Measurements from ENCODE around the gene CIZ1. TPM values are rescaled to one million over a fixed set of nuclear protein-coding genes. Genes with fewer than 3 reads are reported as not detected.
A peak's percentile ranks its signal among the peaks of the same experiment; 100 is the strongest.
"Not testable (repeated sequence)": the region's sequence is repeated elsewhere in the genome, so short reads cannot be mapped to it uniquely, and the experiment has no call there.

The CIZ1 gene
- total RNA-seq, 1 experiment from 2014 or later, result 104 TPM

GRCh38 chr9:128136816-128137793 is 54.3 kb downstream of the CIZ1 start:
- Histone ChIP-seq H2AFZ (ENCODE audit: low read length) (no peak overlapping the region), H2BK15ac (ENCODE audit: low read depth, low read length) (no peak overlapping the region), H3K56ac (ENCODE audit: insufficient read length, low read depth, low read length) (no peak overlapping the region), H3K14ac (ENCODE audit: insufficient read depth, low read length) (no peak overlapping the region), H3K79me2 (ENCODE audit: insufficient read depth, low read length) (no peaks in the 10 kb centered on the region), H4K20me1 (ENCODE audit: control insufficient read depth, insufficient read depth, insufficient read length) (no peaks in the 10 kb centered on the region), H3T11ph (ENCODE audit: low read length) (no peak overlapping the region), H4K8ac (replicated peaks; ENCODE audit: insufficient read length, low read depth, low read length) (no peak overlapping the region), H2BK120ac (ENCODE audit: low read depth, low read length, poor library complexity, severe bottlenecking) (no peak overlapping the region), H3K27me3 (ENCODE audit: insufficient read depth, low read length) (no peaks in the 10 kb centered on the region), H3K4me2 (ENCODE audit: insufficient read depth, insufficient read length, low read length) (no peak overlapping the region), H2AK5ac (ENCODE audit: insufficient read length, low read length) (no peak overlapping the region), H3K23me2 (ENCODE audit: insufficient read length, low read depth, low read length, poor library complexity, severe bottlenecking) (no peaks in the 10 kb centered on the region), H3K79me1 (ENCODE audit: insufficient read depth, low read depth, low read length, poor library complexity, severe bottlenecking) (no peaks in the 10 kb centered on the region), H3K18ac (ENCODE audit: insufficient read length, low read depth, low read length) (no peak overlapping the region), H3K4me1 (ENCODE audit: insufficient read depth, low read length) (no peaks in the 10 kb centered on the region), H3K9ac (ENCODE audit: extremely low read depth, insufficient read length, low read length) (no peak overlapping the region), H4K91ac (ENCODE audit: insufficient read length, low read depth, low read length) (no peak overlapping the region), H2BK20ac (ENCODE audit: low read depth, low read length, poor library complexity, severe bottlenecking) (no peak overlapping the region), H3K23ac (ENCODE audit: insufficient read length, low read depth, low read length) (no peak overlapping the region), H4K5ac (ENCODE audit: insufficient read length, low read depth, low read length) (no peak overlapping the region), H3K27ac (ENCODE audit: insufficient read length, low read depth, low read length) (no peak overlapping the region), H3K9me3 (ENCODE audit: control insufficient read depth, low read depth, low read length) (no peaks in the 10 kb centered on the region), H2BK12ac (ENCODE audit: insufficient read length, low read depth, low read length) (no peak overlapping the region), H2BK5ac (ENCODE audit: insufficient read length, low read length) (no peak overlapping the region), H3K4ac (ENCODE audit: low read depth, low read length) (no peak overlapping the region)
- Mint-ChIP-seq H3K9me3 (no peaks in the 10 kb centered on the region), H3K36me3 (ENCODE audit: insufficient read depth in 1 of 3, low read depth in 3 of 3) (no peaks in the 10 kb centered on the region), H3K27ac (peak overlapping the region in 1 of 3 experiments; percentile 90; a peak in 1 of 7 replicates), H3K4me3 (no peak overlapping the region), H3K27me3 (ENCODE audit: low read depth) (peaks cover 41% of the 10 kb centered on the region), H3K4me1 (peaks cover 8 to 11% of the 10 kb centered on the region in 2 experiments)
- DNase-seq, result no peak
- WGBS (ENCODE audit: extremely low coverage, insufficient read length, low lambda C conversion rate), result no CpG with 5 or more reads among the region's 18 CpGs
- TF ChIP-seq, protein P1, sequence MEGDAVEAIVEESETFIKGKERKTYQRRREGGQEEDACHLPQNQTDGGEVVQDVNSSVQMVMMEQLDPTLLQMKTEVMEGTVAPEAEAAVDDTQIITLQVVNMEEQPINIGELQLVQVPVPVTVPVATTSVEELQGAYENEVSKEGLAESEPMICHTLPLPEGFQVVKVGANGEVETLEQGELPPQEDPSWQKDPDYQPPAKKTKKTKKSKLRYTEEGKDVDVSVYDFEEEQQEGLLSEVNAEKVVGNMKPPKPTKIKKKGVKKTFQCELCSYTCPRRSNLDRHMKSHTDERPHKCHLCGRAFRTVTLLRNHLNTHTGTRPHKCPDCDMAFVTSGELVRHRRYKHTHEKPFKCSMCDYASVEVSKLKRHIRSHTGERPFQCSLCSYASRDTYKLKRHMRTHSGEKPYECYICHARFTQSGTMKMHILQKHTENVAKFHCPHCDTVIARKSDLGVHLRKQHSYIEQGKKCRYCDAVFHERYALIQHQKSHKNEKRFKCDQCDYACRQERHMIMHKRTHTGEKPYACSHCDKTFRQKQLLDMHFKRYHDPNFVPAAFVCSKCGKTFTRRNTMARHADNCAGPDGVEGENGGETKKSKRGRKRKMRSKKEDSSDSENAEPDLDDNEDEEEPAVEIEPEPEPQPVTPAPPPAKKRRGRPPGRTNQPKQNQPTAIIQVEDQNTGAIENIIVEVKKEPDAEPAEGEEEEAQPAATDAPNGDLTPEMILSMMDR (conservative IDR thresholded peaks at IDR 0.05), result no peak

- not testable (repeated sequence) for H3K27ac ChIP-seq (ENCODE audit: insufficient read length, low read depth, low read length); H3K36me3 Mint-ChIP-seq (ENCODE audit: insufficient read depth in 1 of 3, low read depth in 3 of 3); H3K4me3 Mint-ChIP-seq
Observed at GRCh38 chr9:128135561-128135960, 55.8 kb downstream of the CIZ1 start.

More at GRCh38 chr9:128135561-128135960, 55.8 kb downstream of the CIZ1 start:
- DNase-seq, result peak; percentile 24
- H4K5ac ChIP-seq (ENCODE audit: insufficient read length, low read depth, low read length); H3T11ph ChIP-seq (ENCODE audit: low read length); H2AFZ ChIP-seq (ENCODE audit: low read length); H2AK5ac ChIP-seq (ENCODE audit: insufficient read length, low read length); H2BK20ac ChIP-seq (ENCODE audit: low read depth, low read length, poor library complexity, severe bottlenecking); H3K56ac ChIP-seq (ENCODE audit: insufficient read length, low read depth, low read length); H3K23ac ChIP-seq (ENCODE audit: insufficient read length, low read depth, low read length); H4K20me1 ChIP-seq (ENCODE audit: control insufficient read depth, insufficient read depth, insufficient read length); H3K27me3 ChIP-seq (ENCODE audit: insufficient read depth, low read length); H3K79me1 ChIP-seq (ENCODE audit: insufficient read depth, low read depth, low read length, poor library complexity, severe bottlenecking); H3K27ac Mint-ChIP-seq; H3K79me2 ChIP-seq (ENCODE audit: insufficient read depth, low read length); H2BK5ac ChIP-seq (ENCODE audit: insufficient read length, low read length); H2BK120ac ChIP-seq (ENCODE audit: low read depth, low read length, poor library complexity, severe bottlenecking); H2BK12ac ChIP-seq (ENCODE audit: insufficient read length, low read depth, low read length); H3K4me1 ChIP-seq (ENCODE audit: insufficient read depth, low read length); H2BK15ac ChIP-seq (ENCODE audit: low read depth, low read length); H3K4me2 ChIP-seq (ENCODE audit: insufficient read depth, insufficient read length, low read length); H3K9ac ChIP-seq (ENCODE audit: extremely low read depth, insufficient read length, low read length); H4K91ac ChIP-seq (ENCODE audit: insufficient read length, low read depth, low read length); H3K9me3 Mint-ChIP-seq; H3K23me2 ChIP-seq (ENCODE audit: insufficient read length, low read depth, low read length, poor library complexity, severe bottlenecking); H3K14ac ChIP-seq (ENCODE audit: insufficient read depth, low read length); H3K4ac ChIP-seq (ENCODE audit: low read depth, low read length); H4K8ac ChIP-seq (replicated peaks; ENCODE audit: insufficient read length, low read depth, low read length); H3K9me3 ChIP-seq (ENCODE audit: control insufficient read depth, low read depth, low read length): not testable (repeated sequence)
- peak overlapping the region; percentile 64 for H3K18ac ChIP-seq (ENCODE audit: insufficient read length, low read depth, low read length)
- Mint-ChIP-seq H3K27me3 (ENCODE audit: low read depth) (peaks cover 54% of the 10 kb centered on the region), H3K4me1 (peaks cover 8 to 11% of the 10 kb centered on the region in 2 experiments)
- WGBS (ENCODE audit: extremely low coverage, insufficient read length, low lambda C conversion rate), result no CpG with 5 or more reads among the region's 8 CpGs

Data from H9 (cell line).